NCI-H748 (cell line): ENCODE data around the gene GRM3.

Experiments used
- DNase-seq: peaks from one replicate; lab custom pipeline; 2025; ENCODE audit not compliant: unreplicated experiment; lab: John Stamatoyannopoulos, UW

GRM3 gene

GRCh38 chr7:86689363-86689762 is 45.7 kb downstream of the GRM3 start:
- no peak for DNase-seq

GRCh38 chr7:86692755-86693154 is 49.0 kb downstream of the GRM3 start:
- no peak for DNase-seq

- DNase-seq = peak; percentile 70
Observed at GRCh38 chr7:86706406-86706805, 62.7 kb downstream of the GRM3 start.

GRCh38 chr7:86708031-86708680 is 64.4 kb downstream of the GRM3 start:
- peak; percentile 89 for DNase-seq

GRCh38 chr7:86720306-86720705 is 76.6 kb downstream of the GRM3 start:
- no peak for DNase-seq

GRCh38 chr7:86733783-86734182 is 90.1 kb downstream of the GRM3 start:
- peak; percentile 61 for DNase-seq

GRCh38 chr7:86745013-86745745 is 101.5 kb downstream of the GRM3 start:
- peak; percentile 36 for DNase-seq

GRCh38 chr7:86747698-86748097 is 104.0 kb downstream of the GRM3 start:
- peak; percentile 57 for DNase-seq

GRCh38 chr7:86748201-86748600 is 104.5 kb downstream of the GRM3 start:
- DNase-seq = no peak

- DNase-seq = no peak
Observed at GRCh38 chr7:86748843-86749719, 105.4 kb downstream of the GRM3 start.

- no peak for DNase-seq
Observed at GRCh38 chr7:86749741-86750665, 106.3 kb downstream of the GRM3 start.

GRCh38 chr7:86760236-86760635 is 116.5 kb downstream of the GRM3 start:
- no peak for DNase-seq

GRCh38 chr7:86762129-86762528 is 118.4 kb downstream of the GRM3 start:
- no peak for DNase-seq

- no peak for DNase-seq
Observed at GRCh38 chr7:86765931-86766330, 122.2 kb downstream of the GRM3 start.

- DNase-seq = no peak
Observed at GRCh38 chr7:86768394-86768793, 124.7 kb downstream of the GRM3 start.

- peak; percentile 58 for DNase-seq
Observed at GRCh38 chr7:86768967-86769760, 125.5 kb downstream of the GRM3 start.

- no peak for DNase-seq
Observed at GRCh38 chr7:86773309-86773708, 129.6 kb downstream of the GRM3 start.

- DNase-seq = peak; percentile 9
Observed at GRCh38 chr7:86775203-86775602, 131.5 kb downstream of the GRM3 start.

GRCh38 chr7:86776136-86776535 is 132.4 kb downstream of the GRM3 start:
- DNase-seq = peak; percentile 11

- no peak for DNase-seq
Observed at GRCh38 chr7:86778271-86778670, 134.6 kb downstream of the GRM3 start.
